H1 (cell line): ENCODE results near the gene NRDE2. TPM values are rescaled to one million over a fixed set of nuclear protein-coding genes. Genes with fewer than 3 reads are reported as not detected.

Experiments
- CTCF ChIA-PET: fragments of 300-600 bp; sonication (Branson Sonifier 250); formaldehyde crosslinking; loops from one replicate; lab custom pipeline; 2021; ENCODE audit not compliant: partially characterized antibody; lab: Charles Lee
- POLR2A ChIA-PET: fragments of 300-600 bp; sonication (Branson Sonifier 250); formaldehyde crosslinking; loops from one replicate; lab custom pipeline; 2021; ENCODE audit warnings: inconsistent platforms; ENCODE audit not compliant: partially characterized antibody; lab: Charles Lee
- DNase-seq, 2 experiments: peaks; one replicate each; pipeline versions ENCODE4 v3.0.0 to v3.0.0-alpha.2; 2010 to 2022; ENCODE audit warnings: low spot score in 2 of 2, low read depth in 1 of 2, mixed read lengths in 1 of 2
- FAIRE-seq: peaks from 2 replicates; lab custom pipeline; 2011; peaks lifted over from hg19 to GRCh38; lab: Jason Lieb, UNC
- H2AFZ ChIP-seq: 2 replicates; pipeline ENCODE4 v1.8.1; 2012; ENCODE audit warnings: low read length, inconsistent platforms
- H2AK5ac ChIP-seq: 2 replicates; pipeline ENCODE4 v1.6.1; 2013; ENCODE audit warnings: low read depth, low read length
- H2BK120ac ChIP-seq: replicated peaks from 2 replicates; pipeline ENCODE3; 2013; ENCODE audit warnings: low read depth, low read length, inconsistent platforms
- H2BK12ac ChIP-seq: 2 replicates; pipeline ENCODE4 v1.6.1; 2013; ENCODE audit warnings: low read depth, low read length
- H2BK15ac ChIP-seq: 2 replicates; pipeline ENCODE4 v1.6.1; 2013; ENCODE audit warnings: low read length
- H2BK20ac ChIP-seq: 2 replicates; pipeline ENCODE4 v1.6.1; 2013; ENCODE audit warnings: low read length
- H2BK5ac ChIP-seq: 2 replicates; pipeline ENCODE4 v1.6.1; 2013; ENCODE audit warnings: low read depth, low read length
- H3K14ac ChIP-seq: 2 replicates; pipeline ENCODE4 v1.6.1; 2013; ENCODE audit warnings: inconsistent platforms; ENCODE audit not compliant: insufficient read length
- H3K18ac ChIP-seq: 2 replicates; pipeline ENCODE4 v1.6.1; 2013; ENCODE audit warnings: low read length; ENCODE audit errors: extremely low read depth
- H3K23ac ChIP-seq: 2 replicates; pipeline ENCODE4 v1.6.1; 2013; ENCODE audit warnings: inconsistent platforms; ENCODE audit not compliant: insufficient read length
- H3K23me2 ChIP-seq: 2 replicates; pipeline ENCODE4 v1.6.1; 2013; ENCODE audit warnings: low read depth, low read length
- H3K27ac ChIP-seq: 2 replicates; pipeline ENCODE4 v1.6.1; 2011; ENCODE audit warnings: low read depth, low read length, inconsistent platforms
- H3K27me3 ChIP-seq, 4 experiments: replicated peaks in 1 of 4; 1 replicate in 1 of 4; 2 replicates in 3 of 4; pipeline versions ENCODE4 v1.6.1 to v1.8.1; 2011 to 2013; ENCODE audit warnings: low read length in 3 of 4, mild to moderate bottlenecking in 3 of 4, inconsistent platforms in 2 of 4, mixed read lengths in 2 of 4, moderate library complexity in 1 of 4; ENCODE audit not compliant: control insufficient read depth in 3 of 4, insufficient read depth in 3 of 4; ENCODE audit errors: extremely low read depth in 1 of 4
- H3K36me3 ChIP-seq, 4 experiments: 2 replicates each; pipeline versions ENCODE4 v1.6.1 to v1.8.1; 2011 to 2013; ENCODE audit warnings: mild to moderate bottlenecking in 4 of 4, low read length in 3 of 4, moderate library complexity in 2 of 4, control low read depth in 1 of 4, inconsistent platforms in 1 of 4; ENCODE audit not compliant: insufficient read depth in 4 of 4, control insufficient read depth in 2 of 4
- H3K4ac ChIP-seq: replicated peaks from 2 replicates; pipeline ENCODE3; 2013; ENCODE audit warnings: low read length, low read depth, mixed read lengths, inconsistent platforms; ENCODE audit not compliant: insufficient read length
- H3K4me1 ChIP-seq, 4 experiments: replicated peaks in 1 of 4; 1 replicate in 1 of 4; 2 replicates in 3 of 4; pipeline versions ENCODE4 v1.6.1 to v1.8.1; 2011 to 2013; ENCODE audit warnings: low read length in 3 of 4, inconsistent platforms in 2 of 4, mixed read lengths in 1 of 4; ENCODE audit not compliant: insufficient read depth in 4 of 4, control insufficient read depth in 3 of 4
- H3K4me2 ChIP-seq, 2 experiments: 2 replicates each; pipeline versions ENCODE4 v1.6.1 to v1.8.1; 2011 to 2013; ENCODE audit warnings: low read depth in 2 of 2, low read length in 2 of 2, control low read depth in 1 of 2, inconsistent platforms in 1 of 2, mild to moderate bottlenecking in 1 of 2; ENCODE audit not compliant: insufficient read depth in 1 of 2
- H3K4me3 ChIP-seq, 4 experiments: fragments of 200-600, 300-600 bp in 1 of 4; sonication (generic), shearing (Covaris generic), sonication (Bioruptor Twin) in 1 of 4; 2 replicates each; pipeline versions ENCODE4 v1.5.1 to v1.8.1; 2011 to 2016; ENCODE audit warnings: low read length in 4 of 4, low read depth in 3 of 4, control low read depth in 2 of 4, inconsistent platforms in 2 of 4, mild to moderate bottlenecking in 2 of 4, mixed read lengths in 1 of 4, moderate library complexity in 1 of 4; ENCODE audit not compliant: insufficient read depth in 2 of 4; ENCODE audit errors: extremely low read depth in 1 of 4
- H3K56ac ChIP-seq: replicated peaks from 2 replicates; pipeline ENCODE3; 2013; ENCODE audit warnings: low read depth, mild to moderate bottlenecking, mixed read lengths, low read length, inconsistent platforms; ENCODE audit not compliant: insufficient read length
- H3K79me1 ChIP-seq: 2 replicates; pipeline ENCODE4 v1.6.1; 2013; ENCODE audit warnings: low read depth, low read length, control low read depth
- H3K79me2 ChIP-seq, 2 experiments: 2 replicates each; pipeline versions ENCODE4 v1.6.1 to v1.8.1; 2012 to 2013; ENCODE audit warnings: low read length in 2 of 2, mild to moderate bottlenecking in 2 of 2, inconsistent platforms in 1 of 2; ENCODE audit not compliant: insufficient read depth in 2 of 2, control insufficient read depth in 1 of 2
- H3K9ac ChIP-seq, 4 experiments: replicated peaks in 1 of 4; 1 replicate in 1 of 4; 2 replicates in 3 of 4; pipeline versions ENCODE4 v1.6.1 to v1.8.1; 2011 to 2013; ENCODE audit warnings: low read depth in 3 of 4, low read length in 3 of 4, control low read depth in 2 of 4, mild to moderate bottlenecking in 2 of 4, moderate library complexity in 2 of 4, inconsistent platforms in 1 of 4; ENCODE audit errors: extremely low read depth in 1 of 4
- H3K9me3 ChIP-seq, 2 experiments: 2 replicates each; pipeline versions ENCODE4 v1.6.1 to v1.8.1; 2012 to 2013; ENCODE audit warnings: mild to moderate bottlenecking in 2 of 2, moderate library complexity in 2 of 2, control low read depth in 1 of 2, inconsistent platforms in 1 of 2, low read depth in 1 of 2, low read length in 1 of 2, mixed read lengths in 1 of 2; ENCODE audit not compliant: insufficient read depth in 2 of 2
- H4K20me1 ChIP-seq, 2 experiments: replicated peaks in 1 of 2; 2 replicates each; pipeline versions ENCODE3 to v1.8.1; 2011 to 2013; ENCODE audit warnings: inconsistent platforms in 2 of 2, low read length in 2 of 2, mild to moderate bottlenecking in 1 of 2; ENCODE audit not compliant: insufficient read depth in 2 of 2, control insufficient read depth in 1 of 2
- H4K5ac ChIP-seq: 2 replicates; pipeline ENCODE4 v1.6.1; 2013; ENCODE audit warnings: low read length, low read depth, mixed read lengths, inconsistent platforms; ENCODE audit not compliant: insufficient read length
- H4K8ac ChIP-seq: 2 replicates; pipeline ENCODE4 v1.8.0; 2013; ENCODE audit warnings: mild to moderate bottlenecking, moderate library complexity, low read length, inconsistent platforms; ENCODE audit not compliant: insufficient read depth; ENCODE audit errors: extremely low read depth
- H4K91ac ChIP-seq: replicated peaks from 2 replicates; pipeline ENCODE3; 2013; ENCODE audit warnings: low read length, mixed read lengths, inconsistent platforms; ENCODE audit not compliant: insufficient read length
- BRCA1 ChIP-seq: IDR thresholded peaks from 2 replicates; pipeline ENCODE4 v1.6.1; 2012; ENCODE audit warnings: low read depth, low read length, improper control_type of control experiment
- CBX5 ChIP-seq: fragments of 300-800, 300-1000 bp; sonication (generic); IDR thresholded peaks from 2 replicates; pipeline ENCODE4 v1.7.1; 2016; ENCODE audit warnings: antibody characterized with exemption, low read length, low read depth
- POLR2AphosphoS5 ChIP-seq: IDR thresholded peaks from 2 replicates; pipeline ENCODE4 v1.6.1; 2011; ENCODE audit warnings: low read depth, low read length
- ZNF274 ChIP-seq: IDR thresholded peaks from 2 replicates; pipeline ENCODE4 v1.7.0; 2012; ENCODE audit warnings: low read length, borderline replicate concordance; ENCODE audit errors: extremely low read depth
- WGBS, 2 experiments: shearing (Covaris generic) in 1 of 2; methylation state at CpG; one replicate each; pipeline versions ENCODE4 v1.1.6 to v1.1.7; 2013 to 2015; ENCODE audit warnings: low lambda C conversion rate in 2 of 2, mixed read lengths in 2 of 2, inconsistent platforms in 1 of 2, low coverage in 1 of 2, missing lambda C conversion rate in 1 of 2; ENCODE audit not compliant: insufficient replicate concordance in 2 of 2, insufficient coverage in 1 of 2, insufficient read length in 1 of 2; ENCODE audit errors: extremely low coverage in 1 of 2, missing lambda C conversion rate in 1 of 2; 5-methylcytosine and 5-hydroxymethylcytosine counted together
- polyA plus RNA-seq, 7 experiments: library from polyadenylated mRNA; depleted of rRNA in 3 of 7; stranded (reverse) in 5 of 7; unstranded in 2 of 7; fragments of >200 nt in 5 of 7; fragments of 200-250 nt in 2 of 7; gene quantifications; 1 replicate in 5 of 7; 2 replicates in 1 of 7; 4 replicates in 1 of 7; pipeline versions ENCODE4 v1.2.1 to v1.2.3, GENCODE V29; 2011 to 2013; ENCODE audit warnings: missing spikeins in 2 of 7, mixed read lengths in 2 of 7
- total RNA-seq: library from RNA; stranded (reverse); fragmentation: NEBNext Ultra II Directional; extraction: Animal tissue kit (Norgen Biotek cat#: 25700); gene quantifications from 2 replicates; pipeline ENCODE4 v1.2.1, GENCODE V29; 2021
- TF ChIP-seq, protein P1 (sequence below): IDR thresholded peaks from 2 replicates; pipeline ENCODE4 v1.6.1; 2012; ENCODE audit warnings: inconsistent platforms

The NRDE2 gene
- total and polyA plus RNA-seq, 2 of the 8 experiments (the other 6 are each of a cell fraction or from before 2014, with no cell fraction given) = 4.9 to 12.1 TPM

DNA sequence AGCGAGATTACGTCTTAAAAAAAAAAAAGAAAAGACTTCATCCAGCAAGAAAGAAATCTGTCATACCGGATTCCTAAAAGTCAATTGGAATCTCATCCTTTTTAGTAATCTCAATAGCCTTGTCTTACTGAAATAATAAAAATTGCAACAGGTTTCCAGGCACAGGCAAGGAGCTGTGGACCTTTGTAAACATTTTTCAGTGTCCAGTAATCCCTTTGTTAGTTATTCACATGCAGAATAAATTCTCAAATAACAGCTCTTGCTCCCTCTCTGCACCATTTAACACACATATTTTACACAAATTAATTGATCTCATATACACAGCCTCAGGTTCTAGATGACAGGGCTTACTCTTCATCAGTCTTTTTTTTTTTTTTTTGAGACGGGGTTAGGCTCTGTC lies 43.1 kb upstream of the NRDE2 start:
- Histone ChIP-seq H3K4me2 (no peak overlapping the region), H3K18ac (no peak overlapping the region), H4K8ac (no peak overlapping the region)
- no peak for TF ChIP-seq BRCA1
- no peak for TF ChIP-seq ZNF274
- TF ChIP-seq CBX5 = no peak
- TF ChIP-seq POLR2AphosphoS5 = no peak
- TF ChIP-seq, protein P1, sequence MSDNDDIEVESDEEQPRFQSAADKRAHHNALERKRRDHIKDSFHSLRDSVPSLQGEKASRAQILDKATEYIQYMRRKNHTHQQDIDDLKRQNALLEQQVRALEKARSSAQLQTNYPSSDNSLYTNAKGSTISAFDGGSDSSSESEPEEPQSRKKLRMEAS = no peak
- TF ChIP-seq, all 59 proteins: peak for 0
- Histone ChIP-seq H2BK12ac (no peak overlapping the region), H3K27me3 (no peaks in the 10 kb centered on the region), H3K27ac (no peak overlapping the region), H2AK5ac (no peak overlapping the region), H3K36me3 (no peaks in the 10 kb centered on the region), H3K4me1 (no peaks in the 10 kb centered on the region), H3K9ac (no peak overlapping the region), H3K56ac (no peak overlapping the region), H2AFZ (no peak overlapping the region), H4K5ac (no peak overlapping the region), H3K23ac (no peak overlapping the region), H3K79me2 (no peaks in the 10 kb centered on the region), H3K4ac (no peak overlapping the region), H3K14ac (no peak overlapping the region), H2BK120ac (no peak overlapping the region), H3K9me3 (no peaks in the 10 kb centered on the region), H4K91ac (no peak overlapping the region), H3K4me3 (no peak overlapping the region), H3K79me1 (no peaks in the 10 kb centered on the region), H2BK15ac (no peak overlapping the region), H2BK20ac (no peak overlapping the region), H4K20me1 (no peaks in the 10 kb centered on the region), H2BK5ac (no peak overlapping the region), H3K23me2 (no peaks in the 10 kb centered on the region)
- ChIA-PET CTCF (interaction anchor here (0.6 to 1.0 kb wide), 4 partner anchors 112 to 528 kb away, joined by 3 read pairs; no protein-coding TSS in a partner anchor), POLR2A (interaction anchor here (0.6 to 1.8 kb wide), 5 partner anchors 9 to 109 kb away, joined by 3 to 8 read pairs (median 3); no protein-coding TSS in a partner anchor)
- no peak for FAIRE-seq
- no peak for DNase-seq
- WGBS, 2 experiments = 96% methylated on average over 3 of the region's 4 CpGs; no CpG with 5 or more reads in 1 of the 2 experiments
